Lower lobe of right lung (tissue), 2 donors: Measurements from ENCODE around the gene KCNQ5. TPM values are rescaled to one million over a fixed set of nuclear protein-coding genes. Genes with fewer than 3 reads are reported as not detected.
A peak's percentile ranks its signal among the peaks of the same experiment; 100 is the strongest.

Experiments used
- ATAC-seq, 2 donors: fragments of 200-7000 bp; cut with Tn5 transposase; one replicate each; pipeline ENCODE4 v1.9.1; 2020 to 2022; ENCODE audit warnings: mild to moderate bottlenecking in 2 of 2, moderate library complexity in 2 of 2
- DNase-seq: peaks from one replicate; pipeline ENCODE4 v3.0.0-alpha.2; 2020
- H3K27ac ChIP-seq: fragments of 200-600 bp; one replicate; pipeline ENCODE4 v1.8.0; 2022
- H3K27me3 ChIP-seq: fragments of 200-600 bp; one replicate; pipeline ENCODE4 v1.8.0; 2022; ENCODE audit warnings: low read depth
- H3K36me3 ChIP-seq: fragments of 200-600 bp; one replicate; pipeline ENCODE4 v1.8.0; 2022; ENCODE audit warnings: mild to moderate bottlenecking
- H3K4me1 ChIP-seq: fragments of 200-600 bp; one replicate; pipeline ENCODE4 v1.8.0; 2022
- H3K4me3 ChIP-seq: fragments of 200-600 bp; one replicate; pipeline ENCODE4 v1.8.0; 2022; ENCODE audit warnings: mild to moderate bottlenecking
- H3K9me3 ChIP-seq: fragments of 200-600 bp; one replicate; pipeline ENCODE4 v1.8.0; 2022
- CTCF ChIP-seq: fragments of 200-600 bp; IDR thresholded peaks from one replicate; pipeline ENCODE4 v1.8.0; 2022; ENCODE audit warnings: antibody characterized with exemption, mild to moderate bottlenecking
- intact Hi-C: fragments of 100-400 bp; cut with DNase I; formaldehyde crosslinking; loops from one replicate; pipeline ENCODE4 v1.11.0; 2022
- total RNA-seq: library from RNA; stranded (reverse); fragmentation: NEBNext Ultra II Directional; extraction: Animal tissue kit (Norgen Biotek cat#: 25700); gene quantifications from one replicate; pipeline ENCODE4 v1.2.1, GENCODE V29; 2021
- donor health status: DM: no; HTN: yes; CAD: no; lungs with severe emphysema.

Gene KCNQ5
- total RNA-seq, 1 donor from 2014 or later: 0.35 TPM

GRCh38 chr6:72947534-72947933 lies 325.7 kb downstream of the KCNQ5 start:
- Histone ChIP-seq H3K36me3 (no peaks in the 10 kb centered on the region), H3K27me3 (no peaks in the 10 kb centered on the region), H3K4me1 (no peaks in the 10 kb centered on the region), H3K27ac (no peak overlapping the region), H3K9me3 (no peaks in the 10 kb centered on the region), H3K4me3 (no peak overlapping the region)
- ATAC-seq (no peak), DNase-seq (no peak)
- intact Hi-C loops: no loop called here
- no peak for TF ChIP-seq CTCF

GRCh38 chr6:72948153-72948552 lies 326.3 kb downstream of the KCNQ5 start:
- intact Hi-C loops: no loop called here
- no peaks in the 10 kb centered on the region for H3K27me3 ChIP-seq
- ATAC-seq (no peak), DNase-seq (no peak)
- no peak for TF ChIP-seq CTCF
- H3K4me1 ChIP-seq: no peaks in the 10 kb centered on the region
- no peaks in the 10 kb centered on the region for H3K36me3 ChIP-seq
- no peak overlapping the region for H3K4me3 ChIP-seq
- H3K9me3 ChIP-seq: no peaks in the 10 kb centered on the region
- no peak overlapping the region for H3K27ac ChIP-seq

GRCh38 chr6:72950114-72950860 lies 328.4 kb downstream of the KCNQ5 start:
- TF ChIP-seq CTCF: no peak
- H3K4me3 ChIP-seq: no peak overlapping the region
- no peaks in the 10 kb centered on the region for H3K27me3 ChIP-seq
- H3K9me3 ChIP-seq: no peaks in the 10 kb centered on the region
- DNase-seq (no peak), ATAC-seq (peak in 1 of 2 donors; percentile 49)
- H3K4me1 ChIP-seq: no peaks in the 10 kb centered on the region
- intact Hi-C loops: no loop called here
- H3K36me3 ChIP-seq: no peaks in the 10 kb centered on the region
- H3K27ac ChIP-seq: no peak overlapping the region

- Histone ChIP-seq H3K36me3 (no peaks in the 10 kb centered on the region), H3K27ac (no peak overlapping the region), H3K4me1 (no peaks in the 10 kb centered on the region), H3K4me3 (no peak overlapping the region), H3K9me3 (no peaks in the 10 kb centered on the region), H3K27me3 (no peaks in the 10 kb centered on the region)
- ATAC-seq (peak; percentile 59 to 67), DNase-seq (no peak)
- intact Hi-C loops: no loop called here
- TF ChIP-seq CTCF: no peak
These were observed 331.2 kb downstream of the KCNQ5 start for GRCh38 chr6:72952808-72953630.

GRCh38 chr6:72953971-72954381 lies 332.1 kb downstream of the KCNQ5 start:
- ATAC-seq (peak; percentile 67 to 84), DNase-seq (no peak)
- no peak for TF ChIP-seq CTCF
- Histone ChIP-seq H3K36me3 (no peaks in the 10 kb centered on the region), H3K27ac (no peak overlapping the region), H3K9me3 (no peaks in the 10 kb centered on the region), H3K4me3 (no peak overlapping the region), H3K27me3 (no peaks in the 10 kb centered on the region), H3K4me1 (no peaks in the 10 kb centered on the region)
- intact Hi-C loops: no loop called here
